ENCODE measurements around the gene ARPC5.

Gene ARPC5

DNA sequence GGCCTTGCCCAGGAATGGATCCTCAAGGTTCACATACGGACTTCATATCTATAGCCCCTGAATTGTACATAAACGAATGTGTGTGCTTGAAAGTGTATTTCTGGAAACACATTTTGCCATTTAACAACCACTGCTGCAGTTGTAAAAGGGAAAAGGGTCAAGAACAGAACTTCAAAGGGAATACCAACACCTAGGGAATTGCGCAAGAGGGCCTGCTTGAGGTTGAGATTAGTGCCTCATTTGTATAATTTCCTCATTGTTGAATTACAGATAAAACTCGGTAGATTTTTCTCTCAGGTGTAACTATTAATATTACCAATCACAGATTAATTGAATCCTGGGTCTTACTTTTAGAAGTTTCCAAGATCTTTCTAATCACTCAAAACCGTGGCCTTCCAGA lies 51.4 kb downstream of the ARPC5 start:
- DNase-seq, result no peak

DNA sequence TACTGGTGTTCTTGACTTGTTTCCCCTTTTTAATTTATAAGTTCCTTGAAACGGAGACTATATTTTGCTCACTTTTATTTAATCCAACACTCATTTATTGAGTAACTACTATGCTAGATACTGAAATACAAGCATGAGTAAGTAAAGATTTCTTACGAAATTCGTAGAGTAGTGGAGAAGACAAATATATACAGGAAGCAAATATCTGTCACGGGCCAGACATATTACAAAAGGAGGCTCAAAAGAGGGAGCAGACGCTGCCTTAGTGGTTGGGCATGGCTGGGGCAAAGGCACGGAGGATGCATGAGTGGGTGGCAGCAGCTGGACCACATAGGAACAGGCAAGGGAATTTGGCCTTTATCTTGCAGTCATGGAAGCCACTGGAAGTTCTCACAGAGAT lies 52.1 kb downstream of the ARPC5 start:
- DNase-seq, result no peak

DNA sequence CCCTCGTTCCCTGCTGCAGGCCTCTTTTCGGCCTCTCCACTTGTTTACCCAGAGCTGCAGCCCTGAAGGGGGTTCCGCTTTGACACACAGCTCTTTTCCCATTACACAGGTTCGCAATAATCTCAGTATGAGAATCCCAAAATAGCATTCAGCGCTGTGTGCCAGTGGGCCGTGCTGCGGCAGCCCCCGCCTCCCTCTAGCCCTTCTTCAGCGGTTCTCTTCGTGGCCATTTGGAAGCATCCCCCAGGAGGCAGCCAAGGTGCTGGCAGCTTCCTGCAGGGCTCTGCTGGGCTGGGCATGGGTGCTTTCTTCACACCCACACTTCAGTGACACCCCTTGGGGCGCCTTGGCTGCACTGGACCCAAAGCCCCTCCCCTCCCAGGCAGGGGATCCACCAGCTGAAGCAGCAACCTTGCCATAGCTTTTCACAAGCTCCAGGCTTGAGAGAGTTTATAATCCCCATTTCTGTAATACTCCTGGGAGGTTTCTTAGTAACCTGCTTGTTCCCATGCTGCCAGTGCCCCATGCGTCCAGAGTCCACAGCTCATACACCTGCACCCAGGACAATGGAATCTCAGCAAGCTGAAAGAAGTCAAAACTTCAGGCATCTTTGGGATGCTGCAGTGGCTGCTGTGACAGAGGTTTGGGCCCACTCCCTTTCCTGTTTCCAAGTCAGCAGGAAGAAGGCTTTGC lies 53.4 kb downstream of the ARPC5 start:
- no peak for DNase-seq

DNA sequence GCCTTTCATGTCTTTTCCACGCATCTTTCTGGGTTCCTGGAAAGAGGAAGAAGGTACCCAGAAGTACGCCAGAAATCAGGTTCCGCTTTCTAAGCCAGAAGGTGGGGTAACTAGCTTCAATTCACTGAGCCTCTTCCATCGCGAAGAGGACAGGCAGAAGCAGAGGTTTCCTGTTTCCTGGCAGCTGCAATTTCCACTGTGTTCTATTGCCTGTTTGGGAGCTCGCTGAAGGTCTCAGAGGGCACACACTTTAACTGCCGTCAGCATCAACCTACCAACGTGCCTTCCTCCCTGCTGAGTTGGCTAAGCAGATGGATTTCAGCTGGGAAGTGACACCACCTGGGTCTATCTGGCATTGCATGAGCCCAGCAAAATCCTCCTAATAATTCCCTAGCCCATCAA lies 55.3 kb downstream of the ARPC5 start:
- no peak for DNase-seq

DNA sequence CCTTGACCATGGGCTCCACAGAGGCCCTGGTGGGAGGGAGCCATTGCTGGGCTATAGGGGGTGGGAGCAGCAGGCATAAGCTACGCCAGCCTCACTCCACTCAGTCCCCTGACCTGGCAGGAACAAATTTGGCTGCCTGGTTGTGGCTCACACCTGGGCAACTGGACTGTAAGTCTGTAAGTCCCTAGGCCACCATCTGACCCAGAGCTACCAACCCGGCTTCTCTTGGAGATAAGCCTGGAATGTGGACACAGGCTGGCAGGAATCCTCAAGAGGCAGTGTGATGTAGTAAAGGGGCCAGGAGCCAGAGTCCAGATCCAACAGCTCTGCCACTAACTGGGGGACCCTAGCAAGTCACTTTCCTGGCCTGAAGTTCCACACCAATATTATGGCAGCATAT lies 56.7 kb downstream of the ARPC5 start:
- no peak for DNase-seq

DNA sequence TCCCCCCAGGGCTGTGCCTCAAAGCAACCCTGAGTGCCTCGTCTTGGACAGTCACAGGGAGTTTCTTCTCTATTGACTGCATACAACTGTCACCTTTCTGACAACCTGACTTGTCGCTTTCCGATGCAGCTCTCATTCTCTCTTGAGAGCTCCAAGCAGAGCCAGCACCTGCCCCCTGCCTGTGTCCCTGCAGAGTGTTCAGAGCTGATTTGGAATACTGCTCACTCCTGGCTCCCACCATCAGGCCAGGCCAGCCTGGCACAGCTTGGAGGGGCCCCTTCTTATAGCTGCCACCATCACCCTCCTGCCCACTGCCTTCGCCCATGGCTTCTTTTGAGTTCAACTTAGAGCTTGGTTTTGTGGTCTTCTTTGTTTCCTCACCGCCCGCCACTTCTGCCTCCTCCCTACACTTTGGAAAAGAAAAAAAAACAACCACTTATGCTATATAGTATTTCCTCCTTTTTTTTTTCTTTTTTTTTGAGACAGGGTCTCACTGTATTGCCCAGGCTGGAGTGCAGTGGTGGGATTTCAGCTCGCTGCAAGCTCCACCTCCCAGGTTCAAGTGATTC lies 57.6 kb downstream of the ARPC5 start:
- DNase-seq, result no peak

DNA sequence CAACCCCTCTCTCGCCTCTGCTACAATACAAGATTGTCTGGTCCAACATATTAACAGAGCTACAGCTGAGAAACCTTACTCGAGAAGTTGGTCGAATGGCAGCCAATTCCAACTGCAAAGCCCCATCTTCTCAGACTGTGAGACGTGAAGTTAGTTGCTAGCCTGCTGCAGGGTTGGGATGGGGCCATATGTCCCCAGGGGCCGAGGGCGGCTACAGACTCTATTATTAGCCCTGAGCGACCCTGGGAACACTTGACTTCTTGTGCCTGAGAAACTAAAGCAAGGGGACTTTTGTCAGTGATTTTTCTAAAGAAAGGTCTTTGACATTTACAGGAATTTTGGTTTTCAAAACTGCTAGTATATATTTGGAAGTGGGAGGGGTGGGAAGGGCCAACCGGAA lies 59.0 kb downstream of the ARPC5 start:
- no peak for DNase-seq

DNA sequence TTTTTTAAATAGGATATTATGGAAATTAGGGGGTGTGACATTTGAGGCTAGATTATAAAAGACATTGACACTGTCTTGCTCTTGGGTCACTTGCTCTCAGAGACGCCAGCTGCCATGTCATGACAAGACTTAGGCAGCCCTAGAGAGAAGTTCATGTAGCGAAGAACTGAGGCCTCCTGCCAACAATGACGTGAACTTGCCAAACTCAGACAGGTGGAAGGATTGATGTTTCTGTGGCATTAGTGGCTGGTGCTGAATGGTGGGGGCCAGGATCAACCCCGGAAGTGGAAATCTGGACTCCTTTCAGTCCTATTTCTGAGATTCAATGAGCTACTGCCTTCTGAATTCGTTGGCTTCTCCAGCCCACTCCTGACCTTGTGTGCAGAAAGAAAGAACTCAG lies 60.0 kb downstream of the ARPC5 start:
- no peak for DNase-seq

DNA sequence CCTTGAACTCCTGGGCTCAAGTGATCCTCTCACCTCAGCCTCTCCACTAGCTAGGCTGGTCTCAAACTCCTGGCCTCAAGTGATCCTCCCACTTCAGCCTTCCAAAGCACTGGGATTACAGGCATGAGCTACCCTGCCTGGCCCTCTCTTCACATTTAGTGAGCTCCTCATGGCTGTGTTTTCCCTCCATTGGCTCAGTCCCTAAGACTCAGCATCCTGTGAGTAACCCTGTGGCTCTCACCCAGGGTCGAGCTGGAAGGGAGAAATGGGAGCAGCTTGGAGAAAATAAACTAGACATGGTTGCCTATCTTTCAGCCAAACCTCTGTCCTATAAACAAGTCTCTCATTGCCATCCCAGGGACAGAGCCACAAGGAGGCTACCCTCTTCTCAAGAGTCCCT lies 62.9 kb downstream of the ARPC5 start:
- no peak for DNase-seq

DNA sequence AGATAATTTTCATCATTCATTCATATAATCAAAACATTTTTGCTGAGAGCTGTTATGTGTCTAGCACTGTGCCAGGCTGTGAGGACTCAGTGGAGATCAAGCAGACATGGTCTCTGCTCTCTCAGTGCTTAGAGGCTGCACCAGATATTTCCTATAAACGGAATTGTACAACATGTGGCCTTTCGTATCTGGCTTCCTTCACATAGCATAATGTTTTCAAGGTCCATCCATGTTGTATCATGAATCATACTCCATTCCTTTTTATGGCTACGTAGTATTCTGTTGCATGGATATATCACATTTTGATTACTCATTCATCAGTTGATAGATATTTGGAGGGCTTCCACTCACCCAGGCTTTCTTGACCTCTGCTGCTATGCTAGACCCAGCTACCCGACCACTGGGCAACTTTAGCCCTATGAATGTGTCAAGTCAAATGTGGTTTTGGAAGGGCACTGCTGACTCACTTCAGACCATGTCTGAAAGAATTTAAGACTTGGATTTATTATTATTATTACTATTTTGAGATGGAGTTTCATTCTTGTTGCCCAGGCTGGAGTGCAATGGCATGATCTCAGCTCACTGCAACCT lies 63.8 kb downstream of the ARPC5 start:
- no peak for DNase-seq

Measured in fibroblast of upper back skin (primary cell).